Astrocyte of the spinal cord (primary cell): ENCODE results near the gene MYO7B.

Experiments used
- DNase-seq: peaks from one replicate; pipeline ENCODE4 v3.0.0; 2011; ENCODE audit warnings: low read depth, low spot score
- H3K4me3 ChIP-seq: 2 replicates; pipeline ENCODE4 v1.5.1; 2011; ENCODE audit warnings: low read depth, mild to moderate bottlenecking, low read length, moderate library complexity
- CTCF ChIP-seq: IDR thresholded peaks from 2 replicates; pipeline ENCODE4 v1.5.1; 2012; ENCODE audit warnings: low read depth, mild to moderate bottlenecking, low read length, inconsistent platforms
- in situ Hi-C: cut with HindIII; loops from 2 replicates; pipeline ENCODE4 v1.10.0; 2017; ENCODE audit warnings: low sequenced_read_pairs

MYO7B gene

GRCh38 chr2:127665267-127665893 is 129.9 kb downstream of the MYO7B start:
- no peak for TF ChIP-seq CTCF
- no peak overlapping the region for H3K4me3 ChIP-seq
- in situ Hi-C loops, result no loop called here
- no peak for DNase-seq

GRCh38 chr2:127669056-127669455 is 133.6 kb downstream of the MYO7B start:
- no peak overlapping the region for H3K4me3 ChIP-seq
- DNase-seq, result no peak
- no peak for TF ChIP-seq CTCF
- in situ Hi-C loops, result no loop called here

- no peak for TF ChIP-seq CTCF
- in situ Hi-C loops, result no loop called here
- H3K4me3 ChIP-seq, result no peak overlapping the region
Observed at GRCh38 chr2:127670055-127670956, 134.8 kb downstream of the MYO7B start.

GRCh38 chr2:127670957-127671290 is 135.4 kb downstream of the MYO7B start:
- no peak for TF ChIP-seq CTCF
- in situ Hi-C loops, result no loop called here
- H3K4me3 ChIP-seq, result no peak overlapping the region
- no peak for DNase-seq

More at GRCh38 chr2:127670055-127670956, 134.8 kb downstream of the MYO7B start:
- no peak for DNase-seq

GRCh38 chr2:127671557-127672302 is 136.2 kb downstream of the MYO7B start:
- DNase-seq, result no peak
- no peak for TF ChIP-seq CTCF
- in situ Hi-C loops, result no loop called here
- no peak overlapping the region for H3K4me3 ChIP-seq

GRCh38 chr2:127672341-127673224 is 137.1 kb downstream of the MYO7B start:
- no peak for TF ChIP-seq CTCF

More at GRCh38 chr2:127672341-127673224, 137.1 kb downstream of the MYO7B start:
- no peak for DNase-seq
- in situ Hi-C loops, result no loop called here
- no peak overlapping the region for H3K4me3 ChIP-seq
